Measurements from ENCODE around the gene SIGLEC14. TPM values are rescaled to one million over a fixed set of nuclear protein-coding genes. Genes with fewer than 3 reads are reported as not detected.

The SIGLEC14 gene
- total RNA-seq, 4 donors from 2014 or later = 0.83 to 2.2 (median 0.98) TPM; not detected in 1

DNA sequence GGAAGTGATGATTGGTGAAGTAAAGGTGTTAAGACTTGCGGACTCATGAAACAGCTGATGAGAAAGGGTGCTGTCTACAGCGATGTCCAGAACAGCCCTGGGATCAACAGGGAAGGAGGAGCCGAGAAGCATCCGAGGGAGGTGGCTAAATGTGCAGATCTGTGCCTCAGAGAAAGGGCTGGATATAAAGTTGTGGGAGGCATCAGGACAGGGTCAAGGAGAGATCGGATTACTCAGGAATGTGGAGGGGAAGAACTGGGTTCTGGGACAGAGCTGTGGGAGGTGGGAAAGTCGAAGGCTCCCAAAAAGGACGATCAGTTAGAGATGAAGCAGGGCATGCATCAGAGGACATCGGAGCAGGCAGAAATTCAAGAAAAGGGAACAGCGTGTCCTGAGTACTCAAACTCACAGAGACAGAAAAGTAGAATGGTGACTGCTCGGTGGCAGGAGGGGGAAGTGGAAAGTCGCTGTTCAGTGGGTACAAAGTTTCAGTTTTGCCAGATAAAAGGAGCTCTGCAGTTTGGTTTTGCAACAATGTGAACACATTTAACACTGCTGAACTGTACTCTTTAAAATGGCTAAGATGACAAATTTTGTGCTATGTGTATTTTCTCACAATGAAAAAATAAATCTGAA is 1.9 kb downstream of the SIGLEC14 start:
- no peaks in the 10 kb centered on the region for H3K36me3 ChIP-seq
- H3K4me3 ChIP-seq = no peak overlapping the region
- intact Hi-C loops (cut with DNase I; ENCODE audit: low total_unique reads) = no loop called here
- ATAC-seq (no peak), DNase-seq (no peak)
- no peaks in the 10 kb centered on the region for H3K27me3 ChIP-seq
- in situ Hi-C loops (cut with MboI; ENCODE audit: low sequenced_read_pairs in 4 of 4) = no loop called here
- no peaks in the 10 kb centered on the region for H3K4me1 ChIP-seq
- H3K9me3 ChIP-seq = no peaks in the 10 kb centered on the region
- H3K27ac ChIP-seq = no peak overlapping the region
- TF ChIP-seq POLR2A (IDR thresholded peaks at IDR 0.05) = no peak
- TF ChIP-seq, protein P1, sequence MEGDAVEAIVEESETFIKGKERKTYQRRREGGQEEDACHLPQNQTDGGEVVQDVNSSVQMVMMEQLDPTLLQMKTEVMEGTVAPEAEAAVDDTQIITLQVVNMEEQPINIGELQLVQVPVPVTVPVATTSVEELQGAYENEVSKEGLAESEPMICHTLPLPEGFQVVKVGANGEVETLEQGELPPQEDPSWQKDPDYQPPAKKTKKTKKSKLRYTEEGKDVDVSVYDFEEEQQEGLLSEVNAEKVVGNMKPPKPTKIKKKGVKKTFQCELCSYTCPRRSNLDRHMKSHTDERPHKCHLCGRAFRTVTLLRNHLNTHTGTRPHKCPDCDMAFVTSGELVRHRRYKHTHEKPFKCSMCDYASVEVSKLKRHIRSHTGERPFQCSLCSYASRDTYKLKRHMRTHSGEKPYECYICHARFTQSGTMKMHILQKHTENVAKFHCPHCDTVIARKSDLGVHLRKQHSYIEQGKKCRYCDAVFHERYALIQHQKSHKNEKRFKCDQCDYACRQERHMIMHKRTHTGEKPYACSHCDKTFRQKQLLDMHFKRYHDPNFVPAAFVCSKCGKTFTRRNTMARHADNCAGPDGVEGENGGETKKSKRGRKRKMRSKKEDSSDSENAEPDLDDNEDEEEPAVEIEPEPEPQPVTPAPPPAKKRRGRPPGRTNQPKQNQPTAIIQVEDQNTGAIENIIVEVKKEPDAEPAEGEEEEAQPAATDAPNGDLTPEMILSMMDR (IDR thresholded peaks at IDR 0.05 in 4 of 5, conservative IDR thresholded peaks at IDR 0.05 in 1 of 5) = no peak

DNA sequence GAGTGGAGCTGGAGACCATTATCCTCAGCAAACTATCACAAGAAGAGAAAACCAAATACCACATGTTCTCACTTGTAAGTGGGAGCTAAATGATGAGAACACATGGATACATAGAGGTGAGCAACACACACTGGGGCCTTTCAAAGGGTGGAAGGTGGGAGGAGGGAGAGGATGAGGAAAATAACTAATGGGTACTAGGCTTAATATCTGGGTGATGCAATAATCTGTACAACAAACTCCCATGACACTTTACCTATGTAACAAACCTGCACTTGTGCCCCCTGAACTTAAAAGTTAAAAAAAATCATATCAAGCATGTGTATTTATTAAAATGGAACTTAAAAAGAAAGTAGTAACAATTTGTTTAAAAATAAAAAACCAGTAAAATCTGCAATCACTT is 5.0 kb downstream of the SIGLEC14 start:
- in situ Hi-C loops (cut with MboI; ENCODE audit: low sequenced_read_pairs in 4 of 4) = no loop called here
- Histone ChIP-seq H3K36me3 (no peaks in the 10 kb centered on the region), H3K9me3 (no peaks in the 10 kb centered on the region), H3K27me3 (no peaks in the 10 kb centered on the region), H3K4me1 (no peaks in the 10 kb centered on the region), H3K27ac (no peak overlapping the region), H3K4me3 (no peak overlapping the region)
- no peak for TF ChIP-seq POLR2A (IDR thresholded peaks at IDR 0.05)
- TF ChIP-seq, protein P1 (IDR thresholded peaks at IDR 0.05 in 4 of 5, conservative IDR thresholded peaks at IDR 0.05 in 1 of 5) = no peak
- ATAC-seq = no peak
- no peak for DNase-seq
- intact Hi-C loops (cut with DNase I; ENCODE audit: low total_unique reads) = no loop called here

DNA sequence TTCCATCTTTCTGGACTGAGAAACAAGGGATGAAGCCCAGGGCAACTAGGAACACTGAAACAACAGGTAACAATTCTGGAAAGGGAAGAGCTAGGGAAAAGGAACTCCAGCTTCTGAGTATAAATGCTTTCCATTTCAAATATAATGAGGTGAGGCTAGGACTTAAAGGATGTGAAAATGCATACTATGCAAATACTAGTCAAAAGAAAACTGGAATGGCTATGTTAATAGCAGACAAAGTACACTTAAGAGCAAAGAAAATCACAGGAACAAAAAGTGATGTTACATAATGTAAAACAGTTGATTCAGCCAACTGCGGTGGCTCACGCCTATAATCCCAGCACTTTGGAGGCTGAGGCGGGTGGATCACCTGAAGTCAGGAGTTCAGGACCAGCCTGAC is 6.2 kb downstream of the SIGLEC14 start:
- Histone ChIP-seq H3K27me3 (no peaks in the 10 kb centered on the region), H3K4me3 (no peak overlapping the region), H3K4me1 (no peaks in the 10 kb centered on the region), H3K9me3 (no peaks in the 10 kb centered on the region), H3K27ac (no peak overlapping the region), H3K36me3 (no peaks in the 10 kb centered on the region)
- TF ChIP-seq, protein P1 (IDR thresholded peaks at IDR 0.05 in 4 of 5, conservative IDR thresholded peaks at IDR 0.05 in 1 of 5) = no peak
- no peak for TF ChIP-seq POLR2A (IDR thresholded peaks at IDR 0.05)
- DNase-seq = no peak
- intact Hi-C loops (cut with DNase I; ENCODE audit: low total_unique reads) = no loop called here
- ATAC-seq = no peak
- in situ Hi-C loops (cut with MboI; ENCODE audit: low sequenced_read_pairs in 4 of 4) = no loop called here

DNA sequence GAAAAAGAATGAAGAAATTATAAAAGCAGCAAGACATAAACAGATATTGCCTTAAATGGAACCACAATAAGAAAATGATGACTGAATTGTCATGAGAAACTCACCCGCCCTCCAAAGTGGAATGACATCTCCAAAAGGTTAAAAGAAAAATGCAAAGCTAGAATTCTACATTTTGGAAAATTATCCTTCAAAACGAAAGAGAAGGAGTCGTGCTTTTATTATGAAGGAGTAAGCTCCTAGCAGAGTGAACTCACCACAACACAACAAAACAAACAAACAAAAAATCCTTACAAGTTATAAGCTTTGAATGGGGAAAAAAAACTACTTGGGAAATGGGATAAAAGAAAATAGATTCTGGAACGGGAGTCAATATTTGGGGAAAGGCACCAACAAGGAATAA is 6.7 kb downstream of the SIGLEC14 start:
- TF ChIP-seq, protein P1 (IDR thresholded peaks at IDR 0.05 in 4 of 5, conservative IDR thresholded peaks at IDR 0.05 in 1 of 5) = no peak
- TF ChIP-seq POLR2A (IDR thresholded peaks at IDR 0.05) = no peak
- Histone ChIP-seq H3K4me1 (no peaks in the 10 kb centered on the region), H3K36me3 (no peaks in the 10 kb centered on the region), H3K27me3 (no peaks in the 10 kb centered on the region), H3K4me3 (no peak overlapping the region), H3K9me3 (no peaks in the 10 kb centered on the region), H3K27ac (no peak overlapping the region)
- ATAC-seq = no peak
- intact Hi-C loops (cut with DNase I; ENCODE audit: low total_unique reads) (no loop called here), in situ Hi-C loops (cut with MboI; ENCODE audit: low sequenced_read_pairs in 4 of 4) (no loop called here)
- DNase-seq = no peak
